A549 (cell line): ENCODE measurements around the gene DYNC2H1. TPM values are rescaled to one million over a fixed set of nuclear protein-coding genes. Genes with fewer than 3 reads are reported as not detected.

Experiments used
- ATAC-seq, 2 experiments: fragments of 200-7000 bp in 1 of 2; fragments of >200 bp in 1 of 2; cut with Nextera tagmentation in 1 of 2; cut with Tn5 transposase in 1 of 2; 3 replicates each; pipeline versions ENCODE4 v1.8.0 to v1.9.1; 2018 to 2020; ENCODE audit warnings: mild to moderate bottlenecking in 1 of 2, moderate library complexity in 1 of 2
- CTCF ChIA-PET: fragments of 300-600 bp; sonication (Branson Sonifier 250); formaldehyde crosslinking; extraction: SDS; loops from one replicate; lab custom pipeline; 2021; ENCODE audit warnings: antibody characterized with exemption, inconsistent platforms; lab: Yijun Ruan, JAX
- POLR2A ChIA-PET: fragments of 350-600 bp; formaldehyde crosslinking; extraction: SDS; loops from one replicate; lab custom pipeline; 2021; ENCODE audit warnings: antibody characterized with exemption, inconsistent platforms; lab: Yijun Ruan, JAX
- DNase-seq, 2 experiments: peaks; one replicate each; pipeline versions ENCODE4 v3.0.0 to v3.0.0-alpha.2; 2011 to 2016; ENCODE audit warnings: low read depth in 1 of 2, low spot score in 1 of 2
- FAIRE-seq: peaks from 2 replicates; lab custom pipeline; 2011; peaks lifted over from hg19 to GRCh38; lab: Jason Lieb, UNC
- H3K27ac ChIP-seq, 2 experiments: fragments of >200 bp; sonication (Bioruptor Twin); formaldehyde crosslinking; 3 replicates each; pipeline ENCODE4 v1.5.1; 2016 to 2017
- H3K4me1 ChIP-seq: fragments of >200 bp; sonication (Bioruptor Twin); formaldehyde crosslinking; 3 replicates; pipeline ENCODE4 v1.6.1; 2016
- H3K4me2 ChIP-seq: fragments of >200 bp; sonication (Bioruptor Twin); formaldehyde crosslinking; 3 replicates; pipeline ENCODE4 v1.6.1; 2016
- H3K4me3 ChIP-seq: fragments of >200 bp; sonication (Bioruptor Twin); formaldehyde crosslinking; 3 replicates; pipeline ENCODE4 v1.5.1; 2016
- H3K9me3 ChIP-seq: fragments of >200 bp; sonication (Bioruptor Twin); formaldehyde crosslinking; 3 replicates; pipeline ENCODE4 v1.6.1; 2016
- BHLHE40 ChIP-seq: IDR thresholded peaks from 2 replicates; pipeline ENCODE4 v1.6.1; 2012; ENCODE audit warnings: low read depth, low read length, inconsistent platforms
- CHD2 ChIP-seq: fragments of 150-350 bp; IDR thresholded peaks from 2 replicates; pipeline ENCODE4 v1.6.1; 2014; ENCODE audit warnings: low read length; ENCODE audit not compliant: partially characterized antibody
- CHD4 ChIP-seq: fragments of 200-600 bp; sonication (generic); IDR thresholded peaks from 2 replicates; pipeline ENCODE4 v1.6.1; 2016; ENCODE audit warnings: antibody characterized with exemption, mild to moderate bottlenecking, borderline replicate concordance
- ESRRA ChIP-seq: fragments of 150-350 bp; IDR thresholded peaks from 2 replicates; pipeline ENCODE4 v1.6.1; 2014; ENCODE audit warnings: mild to moderate bottlenecking, low read length, borderline replicate concordance
- FOSL2 ChIP-seq, 2 experiments: fragments of 450-650 bp in 1 of 2; fragments of >200 bp in 1 of 2; sonication (Bioruptor Twin) in 1 of 2; formaldehyde crosslinking; IDR thresholded peaks; 2 replicates each; pipeline versions ENCODE4 v1.5.0 to v1.6.1; 2016 to 2020; ENCODE audit warnings: mild to moderate bottlenecking in 1 of 2, moderate library complexity in 1 of 2
- GATA3 ChIP-seq: IDR thresholded peaks from 2 replicates; pipeline ENCODE4 v1.6.1; 2012; ENCODE audit warnings: borderline replicate concordance
- HDAC2 ChIP-seq: fragments of 200-600 bp; sonication (generic); IDR thresholded peaks from 2 replicates; pipeline ENCODE4 v1.6.1; 2016
- HOXA7 ChIP-seq: fragments of 250-450 bp; sonication (Bioruptor Pico); IDR thresholded peaks from 2 replicates; pipeline ENCODE4 v1.5.0; 2020; ENCODE audit warnings: mild to moderate bottlenecking, moderate library complexity
- HOXB13 ChIP-seq: fragments of 250-450 bp; sonication (Bioruptor Pico); IDR thresholded peaks from 2 replicates; pipeline ENCODE4 v1.5.0; 2020; ENCODE audit warnings: low read depth, mild to moderate bottlenecking, moderate library complexity
- JUN ChIP-seq, 2 experiments: fragments of >200 bp; sonication (Bioruptor Twin); formaldehyde crosslinking; IDR thresholded peaks; 2 replicates in 1 of 2; 3 replicates in 1 of 2; pipeline ENCODE4 v1.6.1; 2016 to 2017
- JUNB ChIP-seq: fragments of >200 bp; sonication (Bioruptor Twin); formaldehyde crosslinking; IDR thresholded peaks from 2 replicates; pipeline ENCODE4 v1.6.1; 2016
- KDM1A ChIP-seq: fragments of 200-600 bp; sonication (generic); IDR thresholded peaks from 2 replicates; pipeline ENCODE4 v1.6.1; 2016; ENCODE audit warnings: low read depth, mild to moderate bottlenecking
- MAZ ChIP-seq: fragments of 150-350 bp; IDR thresholded peaks from 2 replicates; pipeline ENCODE4 v1.6.1; 2014; ENCODE audit warnings: antibody characterized with exemption, low read depth, low read length, borderline replicate concordance
- MYC ChIP-seq: IDR thresholded peaks from 2 replicates; pipeline ENCODE4 v1.6.1; 2012; ENCODE audit warnings: mild to moderate bottlenecking, inconsistent platforms, low read length, improper control_type of control experiment, borderline replicate concordance
- NPAS2 ChIP-seq: fragments of 250-450 bp; sonication (Bioruptor Pico); IDR thresholded peaks from 2 replicates; pipeline ENCODE4 v1.8.0; 2022; ENCODE audit warnings: mild to moderate bottlenecking, moderate library complexity, borderline replicate concordance
- NR3C1 ChIP-seq: fragments of >200 bp; sonication (Bioruptor Twin); formaldehyde crosslinking; IDR thresholded peaks from 3 replicates; pipeline ENCODE4 v1.6.1; 2017
- POLR2A ChIP-seq: IDR thresholded peaks from 2 replicates; pipeline ENCODE4 v1.6.1; 2012; ENCODE audit warnings: mild to moderate bottlenecking, low read length
- POLR2AphosphoS2 ChIP-seq: conservative IDR thresholded peaks from 2 replicates; pipeline ENCODE4 v1.6.1; 2012; ENCODE audit warnings: low read length, improper control_type of control experiment, inconsistent platforms
- RARB ChIP-seq: fragments of 250-450 bp; sonication (Bioruptor Pico); IDR thresholded peaks from 2 replicates; pipeline ENCODE4 v1.8.0; 2021; ENCODE audit warnings: mild to moderate bottlenecking, moderate library complexity
- RCOR1 ChIP-seq: fragments of 150-350 bp; IDR thresholded peaks from 2 replicates; pipeline ENCODE4 v1.6.1; 2014; ENCODE audit warnings: antibody characterized with exemption, low read length, low read depth
- RFX5 ChIP-seq: fragments of 450-650 bp; IDR thresholded peaks from 2 replicates; pipeline ENCODE4 v1.7.1; 2014; ENCODE audit warnings: antibody characterized with exemption, mild to moderate bottlenecking, moderate library complexity
- RNF2 ChIP-seq: fragments of 200-600 bp; sonication (generic); IDR thresholded peaks from 2 replicates; pipeline ENCODE4 v1.6.1; 2016; ENCODE audit warnings: low read depth, mild to moderate bottlenecking, antibody characterized with exemption, moderate library complexity, borderline replicate concordance
- TP53 ChIP-seq: fragments of 250-450 bp; sonication (Bioruptor Pico); IDR thresholded peaks from 2 replicates; pipeline ENCODE4 v1.5.0; 2021; ENCODE audit warnings: mild to moderate bottlenecking, moderate library complexity
- ZFP36 ChIP-seq: fragments of 450-650 bp; IDR thresholded peaks from 2 replicates; pipeline ENCODE4 v1.6.1; 2014; ENCODE audit warnings: borderline replicate concordance; ENCODE audit not compliant: partially characterized antibody
- WGBS: methylation state at CpG from one replicate; pipeline ENCODE4 v1.1.6; 2017; ENCODE audit errors: missing lambda C conversion rate; 5-methylcytosine and 5-hydroxymethylcytosine counted together
- polyA plus RNA-seq, 4 experiments: library from polyadenylated mRNA; depleted of rRNA in 3 of 4; stranded (reverse); fragments of >200 nt; fragmentation: RNase III in 1 of 4; extraction: RNeasy Plus Mini Kit Qiagen cat#74134 plus additional on column Dnase treatment in 1 of 4; gene quantifications; 2 replicates in 3 of 4; 3 replicates in 1 of 4; pipeline ENCODE4 v1.2.3, GENCODE V29; 2011 to 2017
- TF ChIP-seq, protein P1 (sequence below): fragments of >200 bp; sonication (Bioruptor Twin); formaldehyde crosslinking; IDR thresholded peaks from 3 replicates; pipeline ENCODE4 v1.5.1; 2016
- TF ChIP-seq, protein P2 (sequence below): IDR thresholded peaks from 2 replicates; pipeline ENCODE4 v1.6.1; 2012; ENCODE audit warnings: low read depth, borderline replicate concordance
- TF ChIP-seq, protein P3 (sequence below): fragments of 150-350 bp; IDR thresholded peaks from 2 replicates; pipeline ENCODE4 v1.6.1; 2014; ENCODE audit warnings: low read depth, mild to moderate bottlenecking, low read length

DYNC2H1 gene
- polyA plus RNA-seq, 2 of the 4 experiments (the other 2 are of a cell fraction) = 4.9 to 14.8 TPM

DNA sequence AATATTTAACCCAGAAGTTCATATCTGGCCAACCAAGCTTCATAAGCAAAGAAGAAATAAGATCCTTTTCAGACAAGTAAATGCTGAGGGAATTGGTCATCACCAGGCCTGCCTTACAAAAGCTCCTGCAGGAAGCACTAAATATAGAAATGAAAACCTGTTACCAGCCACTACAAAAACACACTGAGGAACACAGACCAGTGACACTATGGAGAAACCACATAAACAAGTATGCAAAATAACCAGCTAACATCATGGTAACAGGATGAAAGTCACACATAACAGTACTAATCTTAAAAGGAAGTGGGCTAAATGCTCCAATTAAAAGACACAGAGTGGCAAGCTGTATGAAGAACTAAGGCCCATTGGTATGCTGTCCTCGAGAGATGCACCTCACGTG is 311.4 kb downstream of the DYNC2H1 start (continued):
- TF ChIP-seq, protein P1, sequence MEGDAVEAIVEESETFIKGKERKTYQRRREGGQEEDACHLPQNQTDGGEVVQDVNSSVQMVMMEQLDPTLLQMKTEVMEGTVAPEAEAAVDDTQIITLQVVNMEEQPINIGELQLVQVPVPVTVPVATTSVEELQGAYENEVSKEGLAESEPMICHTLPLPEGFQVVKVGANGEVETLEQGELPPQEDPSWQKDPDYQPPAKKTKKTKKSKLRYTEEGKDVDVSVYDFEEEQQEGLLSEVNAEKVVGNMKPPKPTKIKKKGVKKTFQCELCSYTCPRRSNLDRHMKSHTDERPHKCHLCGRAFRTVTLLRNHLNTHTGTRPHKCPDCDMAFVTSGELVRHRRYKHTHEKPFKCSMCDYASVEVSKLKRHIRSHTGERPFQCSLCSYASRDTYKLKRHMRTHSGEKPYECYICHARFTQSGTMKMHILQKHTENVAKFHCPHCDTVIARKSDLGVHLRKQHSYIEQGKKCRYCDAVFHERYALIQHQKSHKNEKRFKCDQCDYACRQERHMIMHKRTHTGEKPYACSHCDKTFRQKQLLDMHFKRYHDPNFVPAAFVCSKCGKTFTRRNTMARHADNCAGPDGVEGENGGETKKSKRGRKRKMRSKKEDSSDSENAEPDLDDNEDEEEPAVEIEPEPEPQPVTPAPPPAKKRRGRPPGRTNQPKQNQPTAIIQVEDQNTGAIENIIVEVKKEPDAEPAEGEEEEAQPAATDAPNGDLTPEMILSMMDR = no peak
- TF ChIP-seq CHD2 (no peak), RCOR1 (no peak), JUN (IDR thresholded peaks at IDR 0.05) (no peak), CHD4 (no peak), RARB (CRISPR knock-in tag) (no peak)

DNA sequence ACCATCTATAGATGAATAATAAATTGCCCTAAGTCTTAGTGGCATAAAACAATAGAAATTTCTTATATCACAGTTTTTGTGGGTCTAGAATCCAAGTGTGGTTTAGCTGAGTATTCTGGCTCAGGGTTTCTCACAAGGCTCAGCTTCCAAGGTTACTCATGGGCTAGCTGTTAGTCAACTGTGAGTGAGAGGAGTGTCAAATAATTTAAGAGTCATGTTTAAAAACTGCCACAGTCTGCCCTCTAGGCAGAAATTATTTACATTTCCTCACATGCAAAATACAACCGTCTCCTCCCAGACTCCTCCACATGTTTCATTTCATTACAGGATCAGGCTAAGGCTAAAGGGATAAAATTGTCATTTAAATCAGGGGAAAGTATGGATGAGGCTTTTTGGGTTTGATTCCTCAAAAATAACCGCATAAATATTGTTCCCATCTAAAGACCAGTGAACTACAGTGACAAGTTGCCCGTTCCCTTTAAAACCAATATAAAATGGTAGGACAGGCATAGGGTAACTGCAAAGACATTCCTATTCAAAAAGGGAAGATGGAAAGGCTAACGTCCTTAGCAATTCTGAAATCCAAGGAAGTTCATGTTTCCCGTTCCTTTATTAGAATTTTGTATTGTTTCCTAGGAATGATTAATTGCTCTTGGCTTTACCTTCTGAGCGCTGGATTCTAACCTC is 324.3 kb downstream of the DYNC2H1 start:
- Histone ChIP-seq H3K4me1 (peaks cover 11% of the 10 kb centered on the region), H3K9me3 (no peaks in the 10 kb centered on the region), H3K27ac (no peak overlapping the region), H3K4me2 (peak overlapping the region; percentile 37), H3K4me3 (no peak overlapping the region)
- no peak for TF ChIP-seq MYC
- ChIA-PET CTCF (interaction anchor here (0.6 to 1.3 kb wide), 2 partner anchors 9 to 50 kb away, joined by 3 to 7 read pairs; no protein-coding TSS in a partner anchor), POLR2A (interaction anchor here (0.6 kb wide), 1 partner anchor 40 kb away, joined by 3 read pairs; no protein-coding TSS in a partner anchor)
- no peak for FAIRE-seq
- peak in 1 of 2 experiments; percentile 40; a peak in 2 of 6 replicates for ATAC-seq
- DNase-seq = peak in 1 of 2 experiments; percentile 17
- 78% methylated on average over 6 of the region's 6 CpGs for WGBS

DNA sequence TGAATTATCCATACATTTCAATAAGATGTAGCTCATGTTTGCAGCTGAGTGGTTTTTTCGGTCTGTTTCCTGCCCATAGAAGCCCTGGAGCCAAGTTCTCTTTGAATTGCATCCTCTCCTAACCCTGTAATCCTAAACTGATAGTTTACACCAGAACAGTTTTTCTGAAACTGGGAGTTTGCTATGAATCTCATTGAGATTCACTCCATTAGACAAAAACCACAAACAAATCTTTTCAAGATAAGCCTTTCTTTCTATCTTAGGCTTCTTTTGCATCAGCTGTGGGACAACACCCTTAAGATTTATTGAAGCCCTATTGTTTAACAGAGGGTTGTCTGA is 324.8 kb downstream of the DYNC2H1 start:
- DNase-seq (no peak), FAIRE-seq (no peak), ATAC-seq (no peak)
- H3K27ac ChIP-seq = no peak overlapping the region
- CTCF ChIA-PET = interaction anchor here (0.6 to 1.3 kb wide), 3 partner anchors 10 to 112 kb away, joined by 3 to 7 read pairs (median 3); no protein-coding TSS in a partner anchor
- no peak overlapping the region for H3K4me2 ChIP-seq
- H3K9me3 ChIP-seq = no peaks in the 10 kb centered on the region
- H3K4me1 ChIP-seq = peaks cover 11% of the 10 kb centered on the region
- no peak overlapping the region for H3K4me3 ChIP-seq
- TF ChIP-seq HDAC2 (no peak), POLR2A (no peak), BHLHE40 (no peak), HOXB13 (CRISPR knock-in tag) (no peak), CHD4 (no peak), ESRRA (no peak), RNF2 (no peak), TP53 (CRISPR knock-in tag) (no peak)
- POLR2A ChIA-PET = no interaction called here
- 0% methylated on average over 1 of the region's 1 CpG for WGBS

DNA sequence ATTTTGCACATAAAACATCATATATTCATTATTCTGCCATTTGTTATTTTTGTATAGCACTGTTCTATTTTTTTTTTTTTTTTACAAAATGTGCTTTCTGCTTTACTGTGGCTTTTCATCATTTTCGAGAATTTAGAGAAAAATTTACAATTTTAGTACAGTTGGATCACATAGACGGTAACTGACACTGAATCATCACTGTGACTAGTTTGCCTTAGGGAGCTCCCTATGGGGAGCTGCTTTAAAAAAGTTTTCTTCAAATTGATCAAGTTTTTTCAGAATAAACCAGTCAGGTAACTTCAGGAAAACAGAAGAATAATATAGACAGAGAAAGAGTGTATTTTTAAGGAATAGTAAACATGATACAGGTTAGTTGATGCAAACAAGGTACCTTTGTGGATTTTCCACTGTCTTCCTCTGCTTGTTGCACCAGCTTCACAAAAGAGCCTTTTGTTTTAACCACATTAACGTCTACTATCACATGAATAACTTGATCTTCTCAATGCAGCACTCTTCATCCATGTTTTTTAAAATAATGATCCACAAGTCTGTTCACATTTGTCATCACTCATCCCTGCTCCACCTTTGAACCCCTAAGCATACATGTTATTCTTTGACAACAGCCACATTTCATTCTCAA is 327.0 kb downstream of the DYNC2H1 start:
- ChIA-PET CTCF (no interaction called here), POLR2A (no interaction called here)
- ATAC-seq (no peak), DNase-seq (no peak), FAIRE-seq (no peak)
- peaks cover 11% of the 10 kb centered on the region for H3K4me1 ChIP-seq
- TF ChIP-seq NR3C1 (no peak), GATA3 (no peak), RFX5 (no peak), ZFP36 (no peak), HOXA7 (CRISPR knock-in tag) (no peak), MYC (no peak), MAZ (no peak), JUNB (no peak), KDM1A (no peak), BHLHE40 (no peak), HDAC2 (no peak), FOSL2 (IDR thresholded peaks at IDR 0.05) (no peak), FOSL2 (CRISPR knock-in tag; IDR thresholded peaks at IDR 0.05) (no peak), POLR2AphosphoS2 (no peak), NPAS2 (CRISPR knock-in tag) (no peak)
- TF ChIP-seq, protein P2, sequence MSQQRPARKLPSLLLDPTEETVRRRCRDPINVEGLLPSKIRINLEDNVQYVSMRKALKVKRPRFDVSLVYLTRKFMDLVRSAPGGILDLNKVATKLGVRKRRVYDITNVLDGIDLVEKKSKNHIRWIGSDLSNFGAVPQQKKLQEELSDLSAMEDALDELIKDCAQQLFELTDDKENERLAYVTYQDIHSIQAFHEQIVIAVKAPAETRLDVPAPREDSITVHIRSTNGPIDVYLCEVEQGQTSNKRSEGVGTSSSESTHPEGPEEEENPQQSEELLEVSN = no peak
- TF ChIP-seq, protein P3, sequence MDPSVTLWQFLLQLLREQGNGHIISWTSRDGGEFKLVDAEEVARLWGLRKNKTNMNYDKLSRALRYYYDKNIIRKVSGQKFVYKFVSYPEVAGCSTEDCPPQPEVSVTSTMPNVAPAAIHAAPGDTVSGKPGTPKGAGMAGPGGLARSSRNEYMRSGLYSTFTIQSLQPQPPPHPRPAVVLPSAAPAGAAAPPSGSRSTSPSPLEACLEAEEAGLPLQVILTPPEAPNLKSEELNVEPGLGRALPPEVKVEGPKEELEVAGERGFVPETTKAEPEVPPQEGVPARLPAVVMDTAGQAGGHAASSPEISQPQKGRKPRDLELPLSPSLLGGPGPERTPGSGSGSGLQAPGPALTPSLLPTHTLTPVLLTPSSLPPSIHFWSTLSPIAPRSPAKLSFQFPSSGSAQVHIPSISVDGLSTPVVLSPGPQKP = no peak
- TF ChIP-seq, all 56 proteins: peak for 0
- Histone ChIP-seq H3K4me3 (no peak overlapping the region), H3K27ac (no peak overlapping the region), H3K4me2 (no peak overlapping the region), H3K9me3 (no peaks in the 10 kb centered on the region)
- 65% methylated on average over 3 of the region's 3 CpGs for WGBS
